Chondrocyte (in vitro differentiated cells): ENCODE measurements around the gene GYPE. TPM values are rescaled to one million over a fixed set of nuclear protein-coding genes. Genes with fewer than 3 reads are reported as not detected.
"Not testable (repeated sequence)": the region's sequence is repeated elsewhere in the genome, so short reads cannot be mapped to it uniquely, and the experiment has no call there.

ENCODE experiments used
- DNase-seq: peaks from one replicate; pipeline ENCODE4 v3.0.0; 2021; ENCODE audit warnings: mixed read lengths, low spot score
- H3K27ac Mint-ChIP-seq: one replicate; pipeline ENCODE4 v1.8.0; 2021; ENCODE audit warnings: mild to moderate bottlenecking, moderate library complexity, mixed read lengths; ENCODE audit not compliant: unreplicated experiment
- H3K27me3 Mint-ChIP-seq: 2 replicates; pipeline ENCODE4 v1.8.0; 2021; ENCODE audit warnings: low read depth, mixed read lengths
- H3K36me3 Mint-ChIP-seq: 2 replicates; pipeline ENCODE4 v1.8.0; 2021; ENCODE audit warnings: low read depth, mixed read lengths
- H3K4me1 Mint-ChIP-seq: 2 replicates; pipeline ENCODE4 v1.8.0; 2021; ENCODE audit warnings: low read depth, mild to moderate bottlenecking, mixed read lengths
- H3K4me3 Mint-ChIP-seq: one replicate; pipeline ENCODE4 v1.8.0; 2021; ENCODE audit warnings: mild to moderate bottlenecking, moderate library complexity, mixed read lengths; ENCODE audit not compliant: unreplicated experiment
- H3K9me3 Mint-ChIP-seq: 2 replicates; pipeline ENCODE4 v1.8.0; 2021; ENCODE audit warnings: low read depth, mixed read lengths
- CTCF ChIP-seq: fragments of 200-600 bp; sonication (generic); IDR thresholded peaks from 2 replicates; pipeline ENCODE4 v1.5.0; 2021; ENCODE audit warnings: antibody characterized with exemption, mild to moderate bottlenecking, moderate library complexity
- long read RNA-seq: library from polyadenylated mRNA; stranded (forward); transcript quantifications from one replicate; pipeline ENCODE4 v2.0.0, GENCODE V29; 2021
- total RNA-seq: library from RNA; stranded (reverse); gene quantifications from 3 replicates; pipeline ENCODE4 v1.2.1, GENCODE V29; 2021

GYPE gene
- total RNA-seq = not detected in 3 replicates
- long read RNA-seq = 0 reads

DNA sequence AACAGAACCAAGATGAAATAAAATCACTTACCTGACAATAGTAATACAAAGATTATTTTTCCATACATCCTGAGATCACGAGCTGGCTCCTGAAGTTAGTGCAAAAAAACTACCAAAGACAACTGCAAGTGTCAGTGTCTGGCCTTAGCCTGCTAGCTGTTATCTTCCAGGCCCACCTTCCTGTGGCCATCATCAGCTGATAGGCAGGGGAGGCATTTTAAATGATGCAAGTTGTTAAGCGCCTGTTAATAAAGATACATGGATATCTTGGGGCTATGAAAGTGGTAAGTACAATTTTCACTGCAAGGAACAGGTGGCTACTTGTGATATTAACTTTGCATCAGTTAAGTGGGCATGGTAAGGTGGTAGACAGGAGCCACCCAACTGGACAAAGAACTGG, at the start of gene GYPE:
Gene GYPE, minus strand, starts transcription at position 120 of the 400 bp plus-strand sequence. Its CDS starts 52 bp downstream, at position 68.
- not testable (repeated sequence) for DNase-seq, H3K9me3 Mint-ChIP-seq, H3K36me3 Mint-ChIP-seq, H3K4me3 Mint-ChIP-seq, H3K4me1 Mint-ChIP-seq, H3K27ac Mint-ChIP-seq
- H3K27me3 Mint-ChIP-seq = peaks cover 16% of the 10 kb centered on the region

GRCh38 chr4:143951458-143951972, 46.2 kb upstream of the GYPE start:
- not testable (repeated sequence) for H3K4me3 Mint-ChIP-seq, DNase-seq, H3K27ac Mint-ChIP-seq, H3K4me1 Mint-ChIP-seq, H3K27me3 Mint-ChIP-seq, H3K36me3 Mint-ChIP-seq
- peaks cover 18% of the 10 kb centered on the region for H3K9me3 Mint-ChIP-seq

DNA sequence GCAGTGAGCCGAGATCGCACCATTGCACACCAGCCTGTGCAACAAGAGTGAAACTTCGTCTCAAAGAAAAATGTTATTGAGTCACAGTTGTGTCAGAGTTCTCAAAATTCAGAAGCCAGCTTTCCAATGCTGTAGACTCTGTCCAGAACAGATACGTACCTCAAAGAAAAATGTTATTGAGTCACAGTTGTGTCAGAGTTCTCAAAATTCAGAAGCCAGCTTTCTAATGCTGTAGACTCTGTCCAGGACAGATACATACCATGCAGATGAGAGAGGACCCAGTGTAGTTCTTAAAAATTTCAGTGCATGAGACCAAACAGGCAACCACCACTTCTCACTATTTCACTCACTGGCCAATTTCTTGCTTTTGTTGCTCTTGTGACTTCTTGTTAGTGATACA, 45.6 kb upstream of the GYPE start:
- H3K4me3 Mint-ChIP-seq = not testable (repeated sequence)

GRCh38 chr4:143950185-143950584, 44.8 kb upstream of the GYPE start:
- not testable (repeated sequence) for H3K4me3 Mint-ChIP-seq, H3K36me3 Mint-ChIP-seq, DNase-seq, H3K4me1 Mint-ChIP-seq, H3K27ac Mint-ChIP-seq, H3K27me3 Mint-ChIP-seq
- H3K9me3 Mint-ChIP-seq = peaks cover 18% of the 10 kb centered on the region

More for the DNA sequence above, 45.6 kb upstream of the GYPE start:
- H3K4me1 Mint-ChIP-seq, H3K27ac Mint-ChIP-seq, H3K36me3 Mint-ChIP-seq, DNase-seq, H3K27me3 Mint-ChIP-seq: not testable (repeated sequence)
- peaks cover 18% of the 10 kb centered on the region for H3K9me3 Mint-ChIP-seq

GRCh38 chr4:143947493-143947892, 42.1 kb upstream of the GYPE start:
- H3K27me3 Mint-ChIP-seq = peaks cover 10% of the 10 kb centered on the region
- not testable (repeated sequence) for H3K4me1 Mint-ChIP-seq, H3K27ac Mint-ChIP-seq, H3K4me3 Mint-ChIP-seq, H3K36me3 Mint-ChIP-seq, DNase-seq
- H3K9me3 Mint-ChIP-seq = peaks cover 11% of the 10 kb centered on the region

GRCh38 chr4:143940708-143941107, 35.3 kb upstream of the GYPE start:
- H3K36me3 Mint-ChIP-seq, H3K9me3 Mint-ChIP-seq, H3K27me3 Mint-ChIP-seq, DNase-seq, H3K4me1 Mint-ChIP-seq, H3K27ac Mint-ChIP-seq, H3K4me3 Mint-ChIP-seq: not testable (repeated sequence)

DNA sequence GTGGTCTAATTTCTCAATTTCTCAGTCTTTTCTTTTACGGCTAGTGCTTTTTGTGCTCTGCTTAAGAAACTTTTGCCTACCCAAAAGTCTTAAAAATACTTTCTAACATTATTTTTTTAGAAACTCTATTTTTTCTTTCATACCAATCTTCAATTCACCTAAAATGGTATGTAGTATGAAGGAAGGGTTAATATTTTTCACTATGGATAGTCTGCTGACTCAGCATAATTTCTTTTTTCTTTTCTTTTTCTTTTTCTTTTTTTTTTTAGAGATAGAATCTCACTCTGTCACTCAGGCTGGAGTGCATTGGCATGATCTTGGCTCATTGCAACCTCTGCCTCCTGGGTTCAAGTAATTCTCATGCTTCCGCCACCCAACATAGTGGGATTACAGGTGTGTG, 34.2 kb upstream of the GYPE start:
- DNase-seq = no peak
- H3K4me3 Mint-ChIP-seq = no peak overlapping the region
- H3K9me3 Mint-ChIP-seq = no peaks in the 10 kb centered on the region
- no peaks in the 10 kb centered on the region for H3K36me3 Mint-ChIP-seq
- H3K4me1 Mint-ChIP-seq = no peaks in the 10 kb centered on the region
- H3K27ac Mint-ChIP-seq = no peak overlapping the region
- TF ChIP-seq CTCF = no peak
- H3K27me3 Mint-ChIP-seq = peaks cover 2% of the 10 kb centered on the region

DNA sequence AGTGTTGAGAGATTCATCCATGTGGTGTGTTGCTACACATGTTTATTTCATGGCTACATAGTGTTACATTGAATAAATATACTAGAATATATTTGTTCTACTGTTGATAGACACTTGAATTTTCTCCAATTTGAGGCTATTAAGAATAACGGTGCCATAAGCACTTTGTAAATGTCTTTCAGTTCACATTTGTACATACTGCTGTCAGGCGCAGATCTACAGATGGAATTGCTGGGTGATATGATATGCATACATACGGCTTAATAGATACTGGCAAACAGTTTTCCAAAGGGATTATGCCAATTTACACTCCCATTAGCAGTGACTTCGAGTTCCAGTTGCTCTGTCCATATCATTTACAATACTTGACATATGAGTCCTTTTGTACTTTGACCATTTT, 33.5 kb upstream of the GYPE start:
- H3K36me3 Mint-ChIP-seq, H3K4me1 Mint-ChIP-seq, H3K27ac Mint-ChIP-seq, H3K9me3 Mint-ChIP-seq, H3K4me3 Mint-ChIP-seq, H3K27me3 Mint-ChIP-seq, DNase-seq: not testable (repeated sequence)

GRCh38 chr4:143921181-143921580, 15.8 kb upstream of the GYPE start:
- TF ChIP-seq CTCF = no peak
- Mint-ChIP-seq H3K36me3 (no peaks in the 10 kb centered on the region), H3K4me1 (no peaks in the 10 kb centered on the region), H3K9me3 (no peaks in the 10 kb centered on the region), H3K27me3 (peaks cover 11% of the 10 kb centered on the region), H3K4me3 (no peak overlapping the region), H3K27ac (no peak overlapping the region)
- no peak for DNase-seq

DNA sequence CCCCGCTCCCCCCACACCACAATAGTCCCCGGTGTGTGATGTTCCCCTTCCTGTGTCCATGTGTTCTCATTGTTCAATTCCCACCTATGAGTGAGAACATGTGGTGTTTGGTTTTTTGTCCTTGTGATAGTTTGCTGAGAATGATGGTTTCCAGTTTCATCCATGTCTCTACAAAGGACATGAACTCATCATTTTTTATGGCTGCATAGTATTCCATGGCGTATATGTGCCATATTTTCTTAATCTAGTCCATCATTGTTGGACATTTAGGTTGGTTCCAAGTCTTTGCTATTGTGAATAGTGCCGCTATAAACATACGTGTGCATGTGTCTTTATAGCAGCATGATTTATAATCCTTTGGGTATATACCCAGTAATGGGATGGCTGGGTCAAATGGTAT, 11.1 kb upstream of the GYPE start:
- not testable (repeated sequence) for H3K9me3 Mint-ChIP-seq, H3K4me1 Mint-ChIP-seq, H3K4me3 Mint-ChIP-seq, H3K27ac Mint-ChIP-seq, DNase-seq, H3K36me3 Mint-ChIP-seq
- peaks cover 11% of the 10 kb centered on the region for H3K27me3 Mint-ChIP-seq

DNA sequence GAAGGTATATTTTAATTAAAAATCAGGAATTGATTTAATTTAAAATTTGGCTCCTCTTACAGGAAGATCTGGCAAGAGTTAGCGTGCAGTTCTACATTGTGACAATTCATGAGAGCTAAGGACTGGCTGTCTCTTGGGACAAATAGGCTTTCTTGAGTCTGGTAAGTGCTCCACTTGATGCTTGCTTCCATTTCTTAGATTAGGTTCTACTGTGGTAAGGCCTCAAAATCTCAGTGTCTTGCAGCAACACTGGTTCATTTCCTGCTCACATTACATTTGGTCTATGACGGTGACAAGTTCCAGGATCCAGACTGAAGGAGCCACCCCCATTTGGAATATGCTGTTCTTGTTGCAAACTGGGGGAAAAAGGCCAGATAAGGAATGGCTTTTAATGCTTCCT, 7.1 kb upstream of the GYPE start:
- not testable (repeated sequence) for H3K4me1 Mint-ChIP-seq, H3K9me3 Mint-ChIP-seq, H3K27ac Mint-ChIP-seq, H3K36me3 Mint-ChIP-seq, H3K4me3 Mint-ChIP-seq, H3K27me3 Mint-ChIP-seq, DNase-seq
